SJCRH30 (cell line): ENCODE measurements around the gene LYG2. TPM values are rescaled to one million over a fixed set of nuclear protein-coding genes. Genes with fewer than 3 reads are reported as not detected.
"Not testable (repeated sequence)": the region's sequence is repeated elsewhere in the genome, so short reads cannot be mapped to it uniquely, and the experiment has no call there.

Experiments
- DNase-seq, 2 experiments: peaks; one replicate each; pipeline ENCODE4 v3.0.0-alpha.2; 2015 to 2020
- H3K27ac ChIP-seq: fragments of 250-450 bp; sonication (Bioruptor Pico); 2 replicates; pipeline ENCODE4 v1.5.1; 2020; ENCODE audit warnings: mild to moderate bottlenecking, moderate library complexity
- H3K27me3 ChIP-seq: fragments of 250-450 bp; sonication (Bioruptor Pico); 2 replicates; pipeline ENCODE4 v1.5.1; 2020; ENCODE audit warnings: mild to moderate bottlenecking, moderate library complexity
- H3K36me3 ChIP-seq: fragments of 250-450 bp; sonication (Bioruptor Pico); 2 replicates; pipeline ENCODE4 v1.5.1; 2020; ENCODE audit warnings: mild to moderate bottlenecking, moderate library complexity
- H3K4me1 ChIP-seq: fragments of 250-450 bp; sonication (Bioruptor Pico); 2 replicates; pipeline ENCODE4 v1.5.1; 2020; ENCODE audit warnings: mild to moderate bottlenecking, moderate library complexity
- H3K4me3 ChIP-seq: fragments of 250-450 bp; sonication (Bioruptor Pico); 2 replicates; pipeline ENCODE4 v1.5.1; 2020; ENCODE audit warnings: mild to moderate bottlenecking, moderate library complexity
- H3K9me3 ChIP-seq: fragments of 250-450 bp; sonication (Bioruptor Pico); replicated peaks from 2 replicates; pipeline ENCODE4 v1.5.1; 2020; ENCODE audit warnings: mild to moderate bottlenecking, moderate library complexity
- total RNA-seq: library from RNA; depleted of rRNA; stranded (reverse); fragments of >200 nt; shearing (Covaris generic); gene quantifications from 2 replicates; pipeline ENCODE4 v1.2.3, GENCODE V29; 2014; rRNA removed

LYG2 gene
- total RNA-seq, 1 experiment from 2014 or later, result 0.36 TPM

DNA sequence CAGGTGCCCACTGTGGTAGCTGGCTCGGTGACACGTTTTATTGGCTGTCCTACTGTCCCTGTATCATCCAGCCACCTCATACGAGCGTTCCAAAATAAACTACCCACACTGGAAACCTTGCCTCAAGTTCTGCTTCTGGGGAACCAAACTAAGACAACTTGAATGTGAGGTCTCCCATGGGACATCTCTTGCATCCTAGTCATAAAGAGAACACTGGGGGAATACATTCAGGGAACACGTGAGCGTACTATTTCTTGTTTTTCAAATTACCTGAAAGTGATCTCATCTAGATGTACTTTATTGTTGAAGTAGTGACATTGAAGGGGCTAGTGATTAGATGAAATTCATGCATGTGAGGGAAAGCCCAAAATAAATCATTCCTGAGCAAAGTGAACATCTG, 15.0 kb downstream of the LYG2 start:
- Histone ChIP-seq H3K27me3 (no peaks in the 10 kb centered on the region), H3K4me3 (no peak overlapping the region), H3K36me3 (no peaks in the 10 kb centered on the region), H3K4me1 (no peaks in the 10 kb centered on the region), H3K9me3 (no peaks in the 10 kb centered on the region), H3K27ac (no peak overlapping the region)
- DNase-seq, result no peak

DNA sequence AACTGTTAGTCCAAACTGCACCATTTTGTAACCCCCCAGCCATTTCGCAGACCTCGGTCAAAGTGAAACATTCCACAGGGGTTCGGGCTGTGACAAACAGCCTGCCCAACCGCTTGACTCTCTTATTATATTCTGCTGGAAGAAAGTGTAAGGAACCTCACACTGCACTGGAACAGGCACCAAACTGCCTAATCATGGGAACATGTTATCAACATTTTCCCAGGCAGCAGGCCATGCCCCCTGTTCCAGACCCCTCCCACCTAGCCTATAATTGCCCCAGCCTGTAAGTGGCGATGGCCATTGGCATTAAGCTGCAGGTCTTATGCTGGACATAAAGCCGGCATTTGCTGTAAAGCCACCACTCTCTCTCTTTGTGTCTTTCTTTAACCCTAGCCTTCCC, 16.9 kb downstream of the LYG2 start:
- no peak overlapping the region for H3K27ac ChIP-seq
- no peak overlapping the region for H3K4me3 ChIP-seq
- no peak for DNase-seq
- no peaks in the 10 kb centered on the region for H3K36me3 ChIP-seq
- no peaks in the 10 kb centered on the region for H3K27me3 ChIP-seq
- no peaks in the 10 kb centered on the region for H3K4me1 ChIP-seq
- no peaks in the 10 kb centered on the region; the same call in 1 of the 2 replicates for H3K9me3 ChIP-seq

DNA sequence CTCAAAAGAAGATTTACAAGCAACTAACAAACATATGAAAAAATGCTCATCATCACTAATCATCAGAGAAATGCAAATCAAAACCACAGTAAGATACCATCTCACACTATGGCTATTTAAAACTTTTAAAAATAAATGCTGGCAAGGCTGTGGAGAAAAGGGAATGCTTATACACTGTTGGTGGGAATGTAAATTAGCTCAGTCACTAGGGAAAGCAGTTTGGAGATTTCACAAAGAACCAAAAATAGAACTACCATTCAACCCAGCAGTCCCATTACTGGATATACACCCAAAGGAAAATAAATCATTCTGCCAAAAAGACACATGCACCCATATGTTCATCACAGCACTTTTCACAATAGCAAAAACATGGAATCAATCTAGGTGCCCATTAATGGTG, 22.3 kb downstream of the LYG2 start:
- H3K27ac ChIP-seq, DNase-seq, H3K4me3 ChIP-seq, H3K9me3 ChIP-seq, H3K36me3 ChIP-seq, H3K4me1 ChIP-seq, H3K27me3 ChIP-seq: not testable (repeated sequence)

DNA sequence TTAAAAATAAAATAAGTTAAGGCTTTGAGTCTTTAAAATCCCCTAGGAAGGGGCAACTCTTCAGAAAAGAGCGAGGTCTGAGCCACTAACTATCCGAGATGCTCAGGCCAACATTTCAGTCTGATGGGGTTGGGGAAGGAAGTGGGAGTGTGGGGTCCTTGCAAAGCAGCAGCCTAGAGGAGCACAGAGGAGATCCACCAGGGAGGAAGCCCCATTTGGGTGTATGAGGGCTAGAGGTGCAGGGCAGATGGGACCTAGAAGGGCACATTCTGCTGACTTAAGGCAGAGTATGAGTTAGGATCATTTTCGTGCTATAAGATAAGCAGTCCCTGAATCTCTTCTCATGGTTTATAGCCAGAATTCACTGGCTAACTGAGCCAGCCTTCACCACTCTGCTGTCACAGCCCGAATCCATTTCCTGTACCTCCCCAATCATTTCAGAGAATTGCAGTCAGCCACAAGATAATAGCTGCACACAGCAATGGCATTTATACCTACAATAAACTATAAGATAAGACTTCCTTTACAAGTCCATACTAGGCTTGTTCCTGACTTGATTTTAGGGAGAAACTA, 37.5 kb downstream of the LYG2 start:
- Histone ChIP-seq H3K27ac (no peak overlapping the region), H3K4me3 (no peak overlapping the region), H3K4me1 (no peaks in the 10 kb centered on the region), H3K36me3 (no peaks in the 10 kb centered on the region), H3K27me3 (no peaks in the 10 kb centered on the region), H3K9me3 (no peaks in the 10 kb centered on the region)
- no peak for DNase-seq

DNA sequence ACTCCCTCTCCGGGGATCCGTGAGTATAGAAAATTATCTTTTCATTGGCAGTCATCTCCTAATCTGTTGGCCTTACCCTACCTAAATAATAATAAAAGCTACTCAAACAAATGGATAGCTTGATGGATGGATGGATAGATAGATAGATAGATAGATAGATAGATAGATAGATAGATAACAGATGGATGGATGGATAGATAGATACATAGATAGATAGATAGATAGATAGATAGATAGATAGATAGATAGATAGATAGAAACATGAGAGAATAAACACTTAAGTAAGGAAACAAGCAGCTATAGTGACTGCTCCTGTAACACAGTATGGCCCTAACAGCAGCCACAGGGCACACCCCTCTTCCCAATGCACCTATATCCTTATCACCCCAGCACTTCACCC, 39.4 kb downstream of the LYG2 start:
- Histone ChIP-seq H3K9me3 (no peaks in the 10 kb centered on the region), H3K4me3 (no peak overlapping the region), H3K27me3 (no peaks in the 10 kb centered on the region), H3K36me3 (no peaks in the 10 kb centered on the region), H3K27ac (no peak overlapping the region), H3K4me1 (no peaks in the 10 kb centered on the region)
- no peak for DNase-seq

DNA sequence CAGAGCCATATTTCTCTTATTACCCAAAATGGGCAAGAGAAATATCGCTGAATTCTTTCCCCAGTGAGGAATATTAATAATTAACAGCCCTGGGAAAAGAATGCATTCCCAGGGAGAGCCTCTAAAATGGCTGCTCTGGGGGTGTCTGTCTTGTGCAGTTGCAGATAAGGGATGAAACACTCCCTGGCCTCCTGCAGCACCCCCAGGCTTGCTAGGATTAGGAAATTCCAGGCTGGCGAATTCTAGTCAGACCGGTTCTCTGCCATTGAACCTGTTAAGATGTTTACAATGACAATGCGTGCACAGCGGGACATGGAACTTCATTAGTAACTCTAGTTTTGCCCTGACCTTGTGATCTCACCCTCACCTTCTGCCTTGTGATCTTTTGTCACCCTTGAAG, 50.0 kb downstream of the LYG2 start:
- Histone ChIP-seq H3K27me3 (no peaks in the 10 kb centered on the region), H3K36me3 (no peaks in the 10 kb centered on the region), H3K27ac (no peak overlapping the region), H3K9me3 (no peaks in the 10 kb centered on the region), H3K4me1 (no peaks in the 10 kb centered on the region), H3K4me3 (no peak overlapping the region)
- no peak for DNase-seq

- H3K9me3 ChIP-seq, result no peaks in the 10 kb centered on the region
- H3K36me3 ChIP-seq, result peaks cover 14% of the 10 kb centered on the region
- DNase-seq, result no peak
- H3K4me3 ChIP-seq, result no peak overlapping the region
- no peaks in the 10 kb centered on the region for H3K27me3 ChIP-seq
- no peaks in the 10 kb centered on the region for H3K4me1 ChIP-seq
- no peak overlapping the region for H3K27ac ChIP-seq
These were observed 53.3 kb downstream of the LYG2 start for GRCh38 chr2:99201959-99202678.

GRCh38 chr2:99200076-99200800, 55.2 kb downstream of the LYG2 start:
- no peaks in the 10 kb centered on the region for H3K27me3 ChIP-seq
- H3K9me3 ChIP-seq, result no peaks in the 10 kb centered on the region
- no peak overlapping the region for H3K4me3 ChIP-seq
- no peak overlapping the region for H3K27ac ChIP-seq
- H3K36me3 ChIP-seq, result peaks cover 29% of the 10 kb centered on the region
- H3K4me1 ChIP-seq, result no peaks in the 10 kb centered on the region
- no peak for DNase-seq

- peaks cover 45% of the 10 kb centered on the region for H3K36me3 ChIP-seq
- no peaks in the 10 kb centered on the region for H3K9me3 ChIP-seq
- no peaks in the 10 kb centered on the region for H3K27me3 ChIP-seq
- no peaks in the 10 kb centered on the region for H3K4me1 ChIP-seq
- H3K27ac ChIP-seq, result no peak overlapping the region
- DNase-seq, result no peak
- H3K4me3 ChIP-seq, result no peak overlapping the region
These were observed 57.2 kb downstream of the LYG2 start for GRCh38 chr2:99198103-99198841.

DNA sequence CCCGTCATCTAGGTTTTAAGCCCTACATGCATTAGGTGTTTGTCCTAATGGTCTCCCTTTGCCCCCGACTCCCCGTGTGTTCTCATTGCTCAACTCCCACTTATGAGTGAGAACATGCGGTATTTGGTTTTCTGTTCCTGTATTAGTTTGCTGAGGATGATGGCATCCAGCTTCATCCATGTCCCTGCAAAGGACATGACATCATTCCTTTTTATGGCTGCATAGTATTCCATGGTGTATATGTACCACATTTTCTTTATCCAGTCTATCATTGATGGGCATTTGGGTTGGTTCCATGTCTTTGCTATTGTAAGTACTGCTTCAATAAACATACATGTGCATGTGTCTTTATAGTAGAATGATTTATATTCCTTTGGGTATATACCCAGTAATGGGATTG, 63.1 kb downstream of the LYG2 start:
- H3K36me3 ChIP-seq, result peaks cover 76% of the 10 kb centered on the region
- not testable (repeated sequence) for H3K4me1 ChIP-seq

More for the DNA sequence above, 63.1 kb downstream of the LYG2 start:
- not testable (repeated sequence) for H3K27me3 ChIP-seq, H3K27ac ChIP-seq, DNase-seq, H3K4me3 ChIP-seq, H3K9me3 ChIP-seq

Other genes starting within 250 kb of the LYG2 start
- gene C2orf15, start 114.0 kb downstream of the LYG2 start, total RNA-seq, result 0.24 and 0.25 TPM in 2 replicates
- gene TSGA10, start 100.7 kb downstream of the LYG2 start, total RNA-seq, result 3.1 and 4.2 TPM in 2 replicates
- 7.7 TPM in 2 replicates for gene LIPT1, start 100.7 kb downstream of the LYG2 start, total RNA-seq
- gene MITD1, start 74.6 kb downstream of the LYG2 start, total RNA-seq, result 33.4 and 42.4 TPM in 2 replicates
- 116 TPM in 2 replicates for gene MRPL30, start 74.5 kb downstream of the LYG2 start, total RNA-seq
- 0.61 and 1.3 TPM in 2 replicates for gene LYG1, start 45.5 kb upstream of the LYG2 start, total RNA-seq
- gene TXNDC9, start 80.7 kb upstream of the LYG2 start, total RNA-seq, result 49.4 and 52.2 TPM in 2 replicates
- gene EIF5B, start 81.7 kb upstream of the LYG2 start, total RNA-seq, result 37.2 and 46.6 TPM in 2 replicates
- gene REV1, start 234.4 kb upstream of the LYG2 start, total RNA-seq, result 35.5 and 50.8 TPM in 2 replicates